HepG2 (cell line): ENCODE data around the gene RNF126. TPM values are rescaled to one million over a fixed set of nuclear protein-coding genes. Genes with fewer than 3 reads are reported as not detected.

Experiments used
- ATAC-seq: fragments of 200-7000 bp; cut with Tn5 transposase; 3 replicates; pipeline ENCODE4 v1.9.1; 2020; ENCODE audit warnings: mild to moderate bottlenecking, moderate library complexity
- BruUV-seq: library from RNA; stranded (reverse); fragments of 400-500 nt; replicated peaks from 2 replicates; lab custom pipeline; 2021; lab: Mats Ljungman, UMichigan
- CTCF ChIA-PET: fragments of 300-600 bp; formaldehyde crosslinking; extraction: SDS; loops from one replicate; lab custom pipeline; 2021; ENCODE audit warnings: low total read pairs, inconsistent platforms, low intra/inter-chr PET ratio; lab: Yijun Ruan, JAX
- POLR2A ChIA-PET: fragments of 350-600 bp; sonication (Branson Sonifier 250); formaldehyde crosslinking; loops from one replicate; lab custom pipeline; 2020; ENCODE audit warnings: antibody characterized with exemption, inconsistent platforms; lab: Yijun Ruan, JAX
- DNase-seq: peaks from one replicate; pipeline ENCODE4 v3.0.0-alpha.2; 2015; ENCODE audit warnings: low spot score
- FAIRE-seq: peaks from 3 replicates; lab custom pipeline; 2011; peaks lifted over from hg19 to GRCh38; lab: Jason Lieb, UNC
- H2AFZ ChIP-seq: one replicate; pipeline ENCODE4 v1.6.1; 2011; ENCODE audit warnings: low read length, inconsistent platforms
- H3K27ac ChIP-seq: fragments of 300-600 bp; 3 replicates; pipeline ENCODE4 v1.8.0; 2011; ENCODE audit warnings: mixed run types, mild to moderate bottlenecking, mixed read lengths, low read length, inconsistent platforms; ENCODE audit not compliant: insufficient read depth; ENCODE audit errors: extremely low read length
- H3K27me3 ChIP-seq, 2 experiments: fragments of 200-600 bp in 1 of 2; 2 replicates in 1 of 2; 3 replicates in 1 of 2; pipeline versions ENCODE4 v1.6.0 to v1.8.0; 2011; ENCODE audit warnings: low read length in 2 of 2, mild to moderate bottlenecking in 2 of 2, moderate library complexity in 2 of 2, inconsistent platforms in 1 of 2; ENCODE audit not compliant: insufficient read depth in 2 of 2, control insufficient read depth in 1 of 2
- H3K36me3 ChIP-seq, 2 experiments: fragments of 200-600 bp in 1 of 2; replicated peaks in 1 of 2; 2 replicates in 1 of 2; 3 replicates in 1 of 2; pipeline versions ENCODE4 v1.5.1 to v1.8.0; 2011; ENCODE audit warnings: low read length in 2 of 2, inconsistent platforms in 1 of 2; ENCODE audit not compliant: insufficient read depth in 2 of 2, control insufficient read depth in 1 of 2
- H3K4me1 ChIP-seq: 2 replicates; pipeline ENCODE4 v1.5.1; 2012; ENCODE audit warnings: low read length, inconsistent platforms; ENCODE audit not compliant: insufficient read depth
- H3K4me2 ChIP-seq: 2 replicates; pipeline ENCODE4 v1.6.0; 2011; ENCODE audit warnings: low read depth, low read length, inconsistent platforms
- H3K4me3 ChIP-seq, 3 experiments: fragments of 200-600 bp in 1 of 3; sonication (generic), shearing (Covaris generic) in 1 of 3; replicated peaks in 1 of 3; 2 replicates each; pipeline ENCODE4 v1.5.1; 2011 to 2016; ENCODE audit warnings: low read length in 3 of 3, inconsistent platforms in 2 of 3, low read depth in 2 of 3, mild to moderate bottlenecking in 2 of 3, control low read depth in 1 of 3, mixed read lengths in 1 of 3; ENCODE audit not compliant: insufficient read depth in 1 of 3
- H3K79me2 ChIP-seq: one replicate; pipeline ENCODE4 v1.6.1; 2011; ENCODE audit warnings: low read length, inconsistent platforms; ENCODE audit not compliant: insufficient read depth
- H3K9ac ChIP-seq: 2 replicates; pipeline ENCODE4 v1.6.0; 2011; ENCODE audit warnings: mild to moderate bottlenecking, low read depth, low read length, inconsistent platforms; ENCODE audit not compliant: insufficient read depth
- H3K9me3 ChIP-seq: 2 replicates; pipeline ENCODE4 v1.5.1; 2012; ENCODE audit warnings: mild to moderate bottlenecking, low read length
- H4K20me1 ChIP-seq: 2 replicates; pipeline ENCODE4 v1.6.0; 2011; ENCODE audit warnings: inconsistent platforms, mild to moderate bottlenecking, low read length, moderate library complexity; ENCODE audit not compliant: insufficient read depth
- AGO2 ChIP-seq: fragments of 200-400 bp; formaldehyde crosslinking; optimal IDR thresholded peaks from 2 replicates; pipeline ENCODE3; 2017; ENCODE audit warnings: mild to moderate bottlenecking, low read depth, low read length, moderate library complexity
- AKAP8 ChIP-seq: sonication (generic); formaldehyde crosslinking; IDR thresholded peaks from 2 replicates; pipeline ENCODE4 v1.5.1; 2020; ENCODE audit warnings: mild to moderate bottlenecking, missing genetic modification reagents
- HDAC6 ChIP-seq: fragments of 200-600 bp; sonication (generic); IDR thresholded peaks from 2 replicates; pipeline ENCODE4 v1.7.0; 2017; ENCODE audit warnings: mild to moderate bottlenecking, antibody characterized with exemption, low read length, low read depth
- ZNF20 ChIP-seq: sonication (generic); formaldehyde crosslinking; IDR thresholded peaks from 2 replicates; pipeline ENCODE4 v1.4.0; 2020; ENCODE audit warnings: mild to moderate bottlenecking, moderate library complexity, missing genetic modification reagents
- ZNF687 ChIP-seq: sonication (generic); formaldehyde crosslinking; IDR thresholded peaks from 2 replicates; pipeline ENCODE4 v1.5.1; 2020; ENCODE audit warnings: mild to moderate bottlenecking, missing genetic modification reagents, moderate library complexity
- WGBS: methylation state at CpG from one replicate; pipeline ENCODE4 v1.1.6; 2017; ENCODE audit warnings: low lambda C conversion rate; 5-methylcytosine and 5-hydroxymethylcytosine counted together
- in situ Hi-C: cut with HindIII; loops from 2 replicates; pipeline ENCODE4 v1.10.0; 2017; ENCODE audit warnings: low pct_unique_long_range_greater_than_20kb; ENCODE audit not compliant: extremely low pct_ligation_motif_present
- intact Hi-C: fragments of 100-400 bp; cut with micrococcal nuclease; formaldehyde crosslinking; loops from one replicate; pipeline ENCODE4 v1.10.0; 2022; ENCODE audit not compliant: unreplicated experiment
- polyA plus RNA-seq, 8 experiments: library from polyadenylated mRNA; depleted of rRNA in 3 of 8; stranded (reverse) in 7 of 8; unstranded in 1 of 8; fragments of >200 nt; fragmentation: Illumina TruSeq in 4 of 8; extraction: Trizol in 4 of 8; gene quantifications; 2 replicates each; pipeline versions ENCODE4 v1.2.1 to v1.2.3, GENCODE V29; 2011 to 2016; ENCODE audit warnings: low read depth in 4 of 8, missing spikeins in 1 of 8, mixed read lengths in 1 of 8; ENCODE audit not compliant: insufficient read depth in 1 of 8
- total RNA-seq, 5 experiments: library from RNA; depleted of rRNA; stranded (reverse); fragments of >200 nt; fragmentation: Illumina TruSeq; extraction: Trizol; gene quantifications; 2 replicates each; pipeline ENCODE4 v1.2.3, GENCODE V29; 2016; ENCODE audit warnings: low read depth in 1 of 5
- TF ChIP-seq, protein P1 (sequence below): sonication (generic); formaldehyde crosslinking; IDR thresholded peaks from 2 replicates; pipeline ENCODE4 v1.5.0; 2020; ENCODE audit warnings: missing genetic modification reagents

RNF126 gene
- total and polyA plus RNA-seq, 2 of the 13 experiments (the other 11 are each of a cell fraction or from before 2014, with no cell fraction given) = 23.2 to 34.0 TPM

DNA sequence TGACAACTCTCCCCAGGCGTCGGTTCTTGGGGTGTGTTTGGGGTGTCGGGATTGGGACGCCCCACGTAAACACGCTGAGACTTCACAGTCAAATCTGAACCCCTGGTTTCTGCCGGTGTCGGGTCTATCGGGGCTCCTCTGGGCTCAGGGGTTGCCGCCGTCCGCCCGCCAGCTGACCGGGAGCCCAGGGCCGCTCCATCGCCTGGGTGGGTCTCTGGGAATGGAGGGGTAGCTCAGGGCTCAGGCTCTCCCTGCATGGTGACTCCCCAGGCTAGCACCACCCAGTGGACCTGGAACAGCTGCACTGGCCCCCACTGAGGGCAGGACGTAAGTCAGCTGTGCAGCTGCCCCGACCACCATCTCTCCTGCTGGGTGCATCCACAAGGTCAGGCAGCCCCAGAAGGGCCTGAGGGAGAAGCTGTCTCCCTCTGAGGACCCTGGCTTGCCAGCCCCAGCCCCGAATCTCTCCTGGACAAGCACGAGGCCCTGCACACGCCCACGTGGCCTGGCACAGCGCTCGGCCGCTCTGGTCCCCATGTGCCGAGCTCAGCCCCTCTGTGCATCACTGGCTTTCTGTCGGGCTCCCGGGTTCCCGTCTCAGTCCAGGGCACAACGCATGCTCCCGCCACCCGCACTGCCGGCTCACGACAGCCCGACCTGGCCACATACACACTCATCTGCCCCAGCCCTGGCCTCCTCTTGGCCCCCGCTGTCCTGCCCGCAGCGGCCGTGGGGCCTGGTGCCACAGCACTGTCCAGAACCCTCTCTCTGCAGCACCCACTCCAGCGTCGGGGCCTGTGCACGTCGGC lies 6.1 kb downstream of the RNF126 start (continued):
- TF ChIP-seq HDAC6 = no peak
- TF ChIP-seq AKAP8 (CRISPR knock-in tag) = 0 out of 2 replicates have a peak, but pooled peaks have one; percentile 36
- TF ChIP-seq, protein P1, sequence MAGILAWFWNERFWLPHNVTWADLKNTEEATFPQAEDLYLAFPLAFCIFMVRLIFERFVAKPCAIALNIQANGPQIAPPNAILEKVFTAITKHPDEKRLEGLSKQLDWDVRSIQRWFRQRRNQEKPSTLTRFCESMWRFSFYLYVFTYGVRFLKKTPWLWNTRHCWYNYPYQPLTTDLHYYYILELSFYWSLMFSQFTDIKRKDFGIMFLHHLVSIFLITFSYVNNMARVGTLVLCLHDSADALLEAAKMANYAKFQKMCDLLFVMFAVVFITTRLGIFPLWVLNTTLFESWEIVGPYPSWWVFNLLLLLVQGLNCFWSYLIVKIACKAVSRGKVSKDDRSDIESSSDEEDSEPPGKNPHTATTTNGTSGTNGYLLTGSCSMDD = no peak

DNA sequence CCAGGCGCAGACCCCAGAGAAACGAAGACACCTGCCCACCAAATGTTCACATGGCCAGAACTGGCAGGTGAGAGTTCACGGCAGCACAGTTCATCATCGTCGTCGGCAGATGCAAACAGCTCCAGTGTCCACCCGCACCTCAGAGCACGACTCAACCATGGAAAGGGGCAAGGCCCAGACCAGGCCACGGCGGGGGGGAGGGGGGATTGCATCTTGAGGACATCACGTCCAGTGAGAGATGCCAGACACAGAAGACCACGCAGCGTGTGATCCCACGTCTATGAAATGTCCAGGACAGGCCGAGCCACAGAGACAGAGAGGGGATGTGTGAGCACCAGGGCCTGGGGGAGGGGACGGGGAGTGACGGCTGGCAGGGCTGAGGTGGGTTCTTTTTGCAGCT lies 7.3 kb downstream of the RNF126 start:
- TF ChIP-seq AGO2 = peak; percentile 68
- no peak for TF ChIP-seq ZNF20
- TF ChIP-seq ZNF687 (CRISPR knock-in tag) = 0 out of 2 replicates have a peak, but pooled peaks have one; percentile 22
- no peak overlapping the region for H3K27ac ChIP-seq
- H3K4me3 ChIP-seq = no peak overlapping the region
- DNase-seq (no peak), ATAC-seq (no peak), FAIRE-seq (no peak)
- H3K36me3 ChIP-seq = peaks cover 24 to 62% of the 10 kb centered on the region in 2 experiments
- intact Hi-C loops = no loop called here
- BruUV-seq = no TSS peak
- peaks cover 89% of the 10 kb centered on the region for H4K20me1 ChIP-seq
- no peak overlapping the region for H3K4me2 ChIP-seq
- in situ Hi-C loops = no loop called here
- H3K4me1 ChIP-seq = peaks cover 42% of the 10 kb centered on the region
- no peak overlapping the region for H3K9ac ChIP-seq
- CTCF ChIA-PET = no interaction called here
- POLR2A ChIA-PET = no interaction called here
- peaks cover 82% of the 10 kb centered on the region for H3K79me2 ChIP-seq
- WGBS = 95% methylated on average over 15 of the region's 17 CpGs
- no peak overlapping the region for H2AFZ ChIP-seq
- no peaks in the 10 kb centered on the region for H3K9me3 ChIP-seq
- no peaks in the 10 kb centered on the region for H3K27me3 ChIP-seq
